Neuronal stem cell (in vitro differentiated cells): ENCODE data around the gene NLRP6.
"Not testable (repeated sequence)": the region's sequence is repeated elsewhere in the genome, so short reads cannot be mapped to it uniquely, and the experiment has no call there.

Source experiments
- DNase-seq: peaks from one replicate; pipeline ENCODE4 v3.0.0-alpha.2; 2013; ENCODE audit warnings: low spot score
- H2AFZ ChIP-seq: one replicate; pipeline ENCODE4 v1.6.1; 2013; ENCODE audit warnings: mild to moderate bottlenecking, low read length, inconsistent platforms
- H2AK5ac ChIP-seq: 2 replicates; pipeline ENCODE4 v1.6.1; 2013; ENCODE audit warnings: low read depth, mild to moderate bottlenecking, inconsistent platforms, low read length, moderate library complexity, mixed read lengths
- H2BK120ac ChIP-seq: 2 replicates; pipeline ENCODE4 v1.6.1; 2013; ENCODE audit warnings: low read depth, mild to moderate bottlenecking, inconsistent platforms, low read length, moderate library complexity, mixed read lengths
- H2BK12ac ChIP-seq: one replicate; pipeline ENCODE4 v1.6.1; 2013; ENCODE audit warnings: low read length, inconsistent platforms
- H2BK15ac ChIP-seq: 2 replicates; pipeline ENCODE4 v1.6.1; 2013; ENCODE audit warnings: mild to moderate bottlenecking, low read length, inconsistent platforms, mixed read lengths
- H2BK5ac ChIP-seq: one replicate; pipeline ENCODE4 v1.6.1; 2013; ENCODE audit warnings: inconsistent platforms, mild to moderate bottlenecking, low read length, moderate library complexity
- H3K14ac ChIP-seq: one replicate; pipeline ENCODE4 v1.6.1; 2013; ENCODE audit warnings: low read length, inconsistent platforms
- H3K18ac ChIP-seq: 2 replicates; pipeline ENCODE4 v1.6.1; 2013; ENCODE audit warnings: low read length, inconsistent platforms
- H3K23ac ChIP-seq: 2 replicates; pipeline ENCODE4 v1.6.1; 2013; ENCODE audit warnings: low read depth, mild to moderate bottlenecking, mixed read lengths, low read length, inconsistent platforms; ENCODE audit not compliant: poor library complexity
- H3K27ac ChIP-seq: replicated peaks from 3 replicates; pipeline ENCODE4 v1.5.1; 2013; ENCODE audit warnings: low read length, inconsistent platforms
- H3K27me3 ChIP-seq, 3 experiments: 2 replicates each; pipeline ENCODE4 v1.6.1; 2013; ENCODE audit warnings: low read length in 3 of 3, mild to moderate bottlenecking in 2 of 3, inconsistent platforms in 1 of 3, low read depth in 1 of 3, mixed read lengths in 1 of 3, moderate library complexity in 1 of 3; ENCODE audit not compliant: control insufficient read depth in 3 of 3, insufficient read depth in 3 of 3
- H3K36me3 ChIP-seq, 2 donors: replicated peaks in 1 of 2; 2 replicates each; pipeline ENCODE4 v1.6.1; 2013; ENCODE audit warnings: low read length in 2 of 2; ENCODE audit not compliant: control insufficient read depth in 2 of 2, insufficient read depth in 2 of 2
- H3K4ac ChIP-seq: 2 replicates; pipeline ENCODE4 v1.6.1; 2013; ENCODE audit warnings: inconsistent platforms, mild to moderate bottlenecking, low read length, moderate library complexity
- H3K4me1 ChIP-seq, 2 donors: 1 replicate in 1 of 2; 2 replicates in 1 of 2; pipeline ENCODE4 v1.6.1; 2013; ENCODE audit warnings: low read length in 2 of 2, low read depth in 1 of 2; ENCODE audit not compliant: control insufficient read depth in 2 of 2, insufficient read depth in 1 of 2
- H3K4me2 ChIP-seq: one replicate; pipeline ENCODE4 v1.6.1; 2013; ENCODE audit warnings: mild to moderate bottlenecking, low read length, inconsistent platforms; ENCODE audit not compliant: insufficient read depth, poor library complexity, severe bottlenecking
- H3K4me3 ChIP-seq, 2 donors: 2 replicates each; pipeline ENCODE4 v1.5.1; 2013; ENCODE audit warnings: low read length in 2 of 2, mild to moderate bottlenecking in 2 of 2, inconsistent platforms in 1 of 2, moderate library complexity in 1 of 2
- H3K79me1 ChIP-seq: one replicate; pipeline ENCODE4 v1.6.1; 2013; ENCODE audit warnings: low read depth, mild to moderate bottlenecking, inconsistent platforms, low read length, moderate library complexity
- H3K9ac ChIP-seq: one replicate; pipeline ENCODE4 v1.6.1; 2013; ENCODE audit warnings: mild to moderate bottlenecking, low read depth, low read length, inconsistent platforms; ENCODE audit not compliant: poor library complexity
- H3K9me3 ChIP-seq, 2 donors: replicated peaks in 1 of 2; 2 replicates each; pipeline versions ENCODE3 to v1.6.1; 2013; ENCODE audit warnings: low read length in 2 of 2, mild to moderate bottlenecking in 2 of 2, inconsistent platforms in 1 of 2, low read depth in 1 of 2, mixed read lengths in 1 of 2, moderate library complexity in 1 of 2; ENCODE audit not compliant: control insufficient read depth in 2 of 2, insufficient read depth in 1 of 2
- H4K8ac ChIP-seq: one replicate; pipeline ENCODE4 v1.6.1; 2013; ENCODE audit warnings: low read depth, mild to moderate bottlenecking, inconsistent platforms, low read length, moderate library complexity
- H4K91ac ChIP-seq: one replicate; pipeline ENCODE4 v1.6.1; 2013; ENCODE audit warnings: low read length, low read depth, mild to moderate bottlenecking, inconsistent platforms; ENCODE audit not compliant: poor library complexity
- WGBS, 2 donors: extraction: QIAGEN DNeasy Blood & Tissue Kit; methylation state at CpG; one replicate each; pipeline ENCODE4 v1.1.7; 2013; ENCODE audit warnings: missing lambda C conversion rate in 2 of 2, mixed read lengths in 1 of 2; ENCODE audit not compliant: insufficient read length in 2 of 2, insufficient replicate concordance in 1 of 2; ENCODE audit errors: extremely low coverage in 2 of 2; 5-methylcytosine and 5-hydroxymethylcytosine counted together

NLRP6 gene

DNA sequence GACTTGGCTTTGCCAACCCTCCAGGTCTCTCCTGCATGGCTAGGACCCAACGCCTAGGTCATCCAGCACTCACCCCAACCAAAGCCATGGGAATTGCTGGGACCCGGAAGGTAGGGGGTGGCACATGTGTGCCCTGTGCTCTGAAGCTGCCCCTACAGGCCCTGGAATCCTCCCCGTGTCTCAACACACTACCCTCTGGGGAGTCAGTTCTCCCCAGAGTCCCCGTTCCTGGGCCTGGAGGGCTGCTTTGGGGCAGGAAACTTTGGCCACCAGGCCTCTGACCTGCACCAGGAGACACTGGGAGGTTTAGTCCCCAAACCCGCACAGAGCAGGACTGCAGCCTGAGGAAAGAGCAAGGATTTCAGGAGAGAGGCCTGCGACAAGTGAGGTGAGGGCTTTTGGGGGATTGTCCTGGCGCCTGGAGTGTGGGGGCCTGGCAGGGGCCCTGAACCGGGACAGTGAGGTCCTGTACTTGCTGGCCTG lies 35.1 kb downstream of the NLRP6 start:
- Histone ChIP-seq H2BK5ac (no peak overlapping the region), H3K27ac (peak overlapping the region; percentile 80), H2AK5ac (peak overlapping the region; percentile 85), H3K9ac (peak overlapping the region; percentile 56), H3K79me1 (peaks cover 2% of the 10 kb centered on the region), H4K8ac (no peak overlapping the region), H2BK15ac (peak overlapping the region; percentile 76), H4K91ac (no peak overlapping the region), H3K36me3 (peaks cover 0 to 32% of the 10 kb centered on the region in 2 donors), H2BK12ac (no peak overlapping the region), H2BK120ac (peak overlapping the region; percentile 26), H3K4ac (no peak overlapping the region), H3K14ac (no peak overlapping the region), H3K23ac (no peak overlapping the region), H3K4me2 (no peak overlapping the region), H2AFZ (peak overlapping the region; percentile 35), H3K4me1 (peaks cover 32 to 48% of the 10 kb centered on the region in 2 donors), H3K27me3 (peaks cover 0 to 24% (median 0%) of the 10 kb centered on the region in 3 experiments), H3K4me3 (peak overlapping the region in 1 of 2 donors; percentile 76), H3K9me3 (no peaks in the 10 kb centered on the region), H3K18ac (peak overlapping the region; percentile 88)
- DNase-seq, result no peak
- WGBS, 2 donors, result no CpG with 5 or more reads among the region's 8 CpGs

DNA sequence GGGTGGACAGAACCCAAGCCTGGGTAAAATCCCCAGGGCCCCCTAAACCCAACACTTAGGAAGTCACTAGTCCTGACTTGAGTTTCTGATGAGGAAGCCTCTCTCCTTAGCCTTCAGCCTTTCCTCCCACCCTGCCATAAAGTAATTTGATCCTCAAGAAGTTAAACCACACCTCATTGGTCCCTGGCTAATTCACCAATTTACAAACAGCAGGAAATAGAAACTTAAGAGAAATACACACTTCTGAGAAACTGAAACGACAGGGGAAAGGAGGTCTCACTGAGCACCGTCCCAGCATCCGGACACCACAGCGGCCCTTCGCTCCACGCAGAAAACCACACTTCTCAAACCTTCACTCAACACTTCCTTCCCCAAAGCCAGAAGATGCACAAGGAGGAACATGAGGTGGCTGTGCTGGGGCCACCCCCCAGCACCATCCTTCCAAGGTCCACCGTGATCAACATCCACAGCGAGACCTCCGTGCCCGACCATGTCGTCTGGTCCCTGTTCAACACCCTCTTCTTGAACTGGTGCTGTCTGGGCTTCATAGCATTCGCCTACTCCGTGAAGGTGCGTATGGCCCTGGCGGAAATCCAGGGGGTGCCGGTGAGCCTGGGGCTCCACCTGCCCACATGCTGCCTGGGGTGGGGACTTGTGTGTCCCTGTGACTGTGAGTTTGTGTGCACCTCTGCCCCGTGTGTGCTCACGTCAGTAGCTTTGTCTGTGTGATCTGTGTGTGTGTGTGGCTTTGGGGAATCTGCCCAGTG lies 35.8 kb downstream of the NLRP6 start, which contains the start of gene IFITM1:
IFITM1 (plus strand) TSS at position 254 of the 767 bp plus-strand sequence; CDS start at position 385, 131 bp downstream.
- Histone ChIP-seq H3K36me3 (peaks cover 0 to 32% of the 10 kb centered on the region in 2 donors), H2AK5ac (peak within 1 kb of the TSS; percentile 85), H3K4me2 (peak within 1 kb of the TSS; percentile 88), H4K91ac (peak within 1 kb of the TSS; percentile 89), H3K14ac (no peak within 1 kb of the TSS), H3K4ac (no peak within 1 kb of the TSS), H3K79me1 (peaks cover 2% of the 10 kb centered on the region), H2BK12ac (no peak within 1 kb of the TSS), H2BK15ac (peak within 1 kb of the TSS; percentile 76), H3K27ac (peak within 1 kb of the TSS; percentile 80), H3K23ac (peak within 1 kb of the TSS; percentile 87), H3K27me3 (peaks cover 0 to 24% (median 0%) of the 10 kb centered on the region in 3 experiments), H3K4me1 (peaks cover 31 to 48% of the 10 kb centered on the region in 2 donors), H3K18ac (peak within 1 kb of the TSS; percentile 88), H2BK120ac (peak within 1 kb of the TSS; percentile 26), H3K9me3 (no peaks in the 10 kb centered on the region), H3K4me3 (peak within 1 kb of the TSS; percentile 75 to 76), H3K9ac (peak within 1 kb of the TSS; percentile 90), H2BK5ac (peak within 1 kb of the TSS; percentile 44), H2AFZ (peak within 1 kb of the TSS; percentile 35), H4K8ac (no peak within 1 kb of the TSS)
- WGBS, 2 donors, result no CpG with 5 or more reads among the region's 18 CpGs
- no peak for DNase-seq

DNA sequence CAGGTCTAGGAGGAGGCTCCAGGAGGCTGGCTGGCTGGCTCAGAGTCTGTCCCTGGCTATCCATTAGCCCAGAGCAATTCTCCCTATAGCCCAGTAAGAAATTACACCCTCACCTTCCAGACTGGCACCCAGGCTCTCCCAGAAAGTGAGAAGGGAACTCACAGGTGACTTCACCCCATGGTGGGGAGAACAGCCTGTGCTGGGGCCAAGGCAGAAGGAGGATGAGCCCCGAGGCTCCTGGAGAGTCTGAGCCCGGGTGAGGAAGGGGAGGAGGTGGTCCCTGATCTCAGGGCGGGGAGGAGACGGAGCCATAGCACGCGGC lies 36.3 kb downstream of the NLRP6 start:
- not testable (repeated sequence) for H3K14ac ChIP-seq, H2BK12ac ChIP-seq, H2BK15ac ChIP-seq, H2AFZ ChIP-seq, H3K18ac ChIP-seq, H4K8ac ChIP-seq, H3K23ac ChIP-seq, H3K9me3 ChIP-seq, H2BK120ac ChIP-seq, H4K91ac ChIP-seq, H3K4ac ChIP-seq, H3K79me1 ChIP-seq, DNase-seq, H2AK5ac ChIP-seq, H3K27ac ChIP-seq
- Histone ChIP-seq H3K4me1 (peaks cover 29 to 44% of the 10 kb centered on the region in 2 donors), H3K9ac (peak overlapping the region; percentile 90), H3K4me3 (peak overlapping the region; percentile 75 to 76), H2BK5ac (peak overlapping the region; percentile 44), H3K36me3 (peaks cover 0 to 32% of the 10 kb centered on the region in 2 donors), H3K4me2 (peak overlapping the region; percentile 88), H3K27me3 (peaks cover 0 to 24% (median 0%) of the 10 kb centered on the region in 3 experiments)
- WGBS, 2 donors, result no CpG with 5 or more reads among the region's 6 CpGs

DNA sequence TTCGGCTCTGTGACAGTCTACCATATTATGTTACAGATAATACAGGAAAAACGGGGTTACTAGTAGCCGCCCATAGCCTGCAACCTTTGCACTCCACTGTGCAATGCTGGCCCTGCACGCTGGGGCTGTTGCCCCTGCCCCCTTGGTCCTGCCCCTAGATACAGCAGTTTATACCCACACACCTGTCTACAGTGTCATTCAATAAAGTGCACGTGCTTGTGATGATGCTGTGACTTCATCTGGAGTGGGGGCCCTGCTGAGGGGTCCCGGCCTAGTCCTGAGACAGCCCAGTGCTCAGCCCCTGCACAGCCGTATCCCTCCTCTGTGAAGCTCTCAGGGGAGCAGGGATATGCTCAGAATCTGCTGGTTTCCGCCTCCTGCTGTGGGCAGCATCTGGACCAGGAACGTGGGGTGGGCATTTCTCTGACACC lies 36.9 kb downstream of the NLRP6 start:
- Histone ChIP-seq H3K4ac (no peak overlapping the region), H3K79me1 (peaks cover 2% of the 10 kb centered on the region), H3K27ac (no peak overlapping the region), H3K9ac (no peak overlapping the region), H2BK120ac (no peak overlapping the region), H3K9me3 (no peaks in the 10 kb centered on the region), H2BK5ac (peak overlapping the region; percentile 62), H3K18ac (peak overlapping the region; percentile 95), H3K4me2 (peak overlapping the region; percentile 54), H3K14ac (no peak overlapping the region), H2BK15ac (peak overlapping the region; percentile 32), H4K91ac (peak overlapping the region; percentile 89), H3K23ac (peak overlapping the region; percentile 97), H3K27me3 (peaks cover 0 to 24% (median 0%) of the 10 kb centered on the region in 3 experiments), H4K8ac (no peak overlapping the region), H3K4me3 (peak overlapping the region; percentile 25 to 76), H2AFZ (no peak overlapping the region), H3K4me1 (peaks cover 32 to 39% of the 10 kb centered on the region in 2 donors), H2BK12ac (peak overlapping the region; percentile 0), H2AK5ac (peak overlapping the region; percentile 99), H3K36me3 (peaks cover 0 to 32% of the 10 kb centered on the region in 2 donors)
- DNase-seq, result no peak
- no CpG with 5 or more reads among the region's 9 CpGs for WGBS, 2 donors
